GM23338 (cell line): ENCODE measurements around the gene ARSD. TPM values are rescaled to one million over a fixed set of nuclear protein-coding genes. Genes with fewer than 3 reads are reported as not detected.
A peak's percentile ranks its signal among the peaks of the same experiment; 100 is the strongest.

Source experiments
- ATAC-seq: fragments of 200-7000 bp; cut with Tn5 transposase; 3 replicates; pipeline ENCODE4 v1.9.1; 2020
- DNase-seq: peaks from one replicate; pipeline ENCODE4 v3.0.0-alpha.2; 2015; ENCODE audit warnings: low spot score
- H2AFZ ChIP-seq: fragments of 200-600 bp; sonication (generic); 2 replicates; pipeline ENCODE4 v1.8.0; 2016; ENCODE audit warnings: antibody characterized with exemption, mild to moderate bottlenecking, moderate library complexity
- H3F3A ChIP-seq: fragments of 200-600 bp; sonication (generic); replicated peaks from 2 replicates; pipeline ENCODE4 v1.8.0; 2017; ENCODE audit warnings: antibody characterized with exemption, mixed run types, low read depth
- H3K27ac ChIP-seq: fragments of 200-600 bp; sonication (generic); 2 replicates; pipeline ENCODE4 v1.6.1; 2016; ENCODE audit warnings: low read depth
- H3K27me3 ChIP-seq: fragments of 200-600 bp; sonication (generic); 2 replicates; pipeline ENCODE4 v1.8.0; 2016; ENCODE audit warnings: mild to moderate bottlenecking, mixed run types, moderate library complexity; ENCODE audit not compliant: insufficient read depth
- H3K36me3 ChIP-seq: fragments of 200-600 bp; sonication (generic); 2 replicates; pipeline ENCODE4 v1.8.0; 2016; ENCODE audit warnings: mild to moderate bottlenecking; ENCODE audit not compliant: insufficient read depth
- H3K4me1 ChIP-seq: fragments of 200-600 bp; sonication (generic); 2 replicates; pipeline ENCODE4 v1.8.0; 2016; ENCODE audit warnings: mild to moderate bottlenecking, moderate library complexity; ENCODE audit not compliant: insufficient read depth
- H3K4me2 ChIP-seq: fragments of 200-600 bp; sonication (generic); 2 replicates; pipeline ENCODE4 v1.7.1; 2017; ENCODE audit warnings: mixed run types
- H3K4me3 ChIP-seq: fragments of 200-600 bp; sonication (generic); 2 replicates; pipeline ENCODE4 v1.6.1; 2016; ENCODE audit warnings: mixed run types
- H3K79me2 ChIP-seq: fragments of 200-600 bp; sonication (generic); replicated peaks from 2 replicates; pipeline ENCODE4 v1.8.0; 2017; ENCODE audit warnings: mild to moderate bottlenecking; ENCODE audit not compliant: insufficient read depth
- H3K9me2 ChIP-seq: fragments of 200-600 bp; sonication (generic); 2 replicates; pipeline ENCODE4 v1.8.0; 2017; ENCODE audit not compliant: insufficient read depth
- H4K20me1 ChIP-seq: fragments of 200-600 bp; sonication (generic); replicated peaks from 2 replicates; pipeline ENCODE4 v1.8.0; 2017; ENCODE audit warnings: mild to moderate bottlenecking; ENCODE audit not compliant: insufficient read depth
- H3K27ac Mint-ChIP-seq: 2 replicates; pipeline ENCODE4 v1.8.0; 2020; ENCODE audit warnings: inconsistent platforms, mild to moderate bottlenecking, moderate library complexity, mixed read lengths
- H3K27me3 Mint-ChIP-seq: 3 replicates; pipeline ENCODE4 v1.8.0; 2022; ENCODE audit warnings: low read depth, mild to moderate bottlenecking, moderate library complexity, mixed read lengths, inconsistent platforms; ENCODE audit not compliant: insufficient read depth, poor library complexity
- H3K36me3 Mint-ChIP-seq: 3 replicates; pipeline ENCODE4 v1.8.0; 2021; ENCODE audit warnings: low read depth, mild to moderate bottlenecking, inconsistent platforms, moderate library complexity, mixed read lengths
- H3K4me1 Mint-ChIP-seq: 3 replicates; pipeline ENCODE4 v1.8.0; 2020; ENCODE audit warnings: mild to moderate bottlenecking, inconsistent platforms, mixed read lengths
- H3K4me3 Mint-ChIP-seq: 3 replicates; pipeline ENCODE4 v1.8.0; 2021; ENCODE audit warnings: moderate library complexity, mild to moderate bottlenecking, inconsistent platforms, mixed read lengths
- H3K9me3 Mint-ChIP-seq: 3 replicates; pipeline ENCODE4 v1.8.0; 2020; ENCODE audit warnings: moderate library complexity, mild to moderate bottlenecking, inconsistent platforms, mixed read lengths
- JUNB ChIP-seq: IDR thresholded peaks from one replicate; pipeline ENCODE4 v1.6.1; 2016; ENCODE audit warnings: antibody characterized with exemption; ENCODE audit not compliant: unreplicated experiment
- POLR2AphosphoS5 ChIP-seq: IDR thresholded peaks from 2 replicates; pipeline ENCODE4 v1.6.1; 2016; ENCODE audit warnings: antibody characterized with exemption, low read depth
- REST ChIP-seq: IDR thresholded peaks from one replicate; pipeline ENCODE4 v1.6.1; 2018; ENCODE audit warnings: antibody characterized with exemption; ENCODE audit not compliant: unreplicated experiment
- ZNF462 ChIP-seq: fragments of 250-450 bp; sonication (Bioruptor Pico); IDR thresholded peaks from 2 replicates; pipeline ENCODE4 v1.5.0; 2020; ENCODE audit warnings: mild to moderate bottlenecking, moderate library complexity
- polyA plus RNA-seq: library from polyadenylated mRNA; unstranded; fragments of >200 nt; fragmentation: Nextera tagmentation; extraction: Ambion mirVana; gene quantifications from 2 replicates; pipeline ENCODE4 v1.2.1, GENCODE V29; 2016
- total RNA-seq: library from RNA; depleted of rRNA; stranded (reverse); fragments of >200 nt; shearing (Covaris generic); gene quantifications from 2 replicates; pipeline ENCODE4 v1.2.3, GENCODE V29; 2014

ARSD gene
- total and polyA plus RNA-seq, 2 experiments from 2014 or later = 1.3 to 1.7 TPM

- H3K27ac ChIP-seq = peak overlapping the region; percentile 99
- no peaks in the 10 kb centered on the region for H4K20me1 ChIP-seq
- peaks cover 8% of the 10 kb centered on the region for H3K4me1 ChIP-seq
- H3K79me2 ChIP-seq = no peaks in the 10 kb centered on the region
- H3K9me2 ChIP-seq = no peaks in the 10 kb centered on the region
- Mint-ChIP-seq H3K9me3 (peaks cover 6% of the 10 kb centered on the region; the same call in 2 of the 3 replicates), H3K4me3 (peak overlapping the region; percentile 76), H3K27ac (peak overlapping the region; percentile 98), H3K36me3 (peaks cover 11% of the 10 kb centered on the region), H3K27me3 (peaks cover 14% of the 10 kb centered on the region), H3K4me1 (peaks cover 18% of the 10 kb centered on the region)
- ATAC-seq (peak; percentile 57), DNase-seq (peak; percentile 82)
- H2AFZ ChIP-seq = no peak overlapping the region
- peak overlapping the region; percentile 74 for H3K4me2 ChIP-seq
- H3K27me3 ChIP-seq = no peaks in the 10 kb centered on the region
- H3K4me3 ChIP-seq = peak overlapping the region; percentile 67
- TF ChIP-seq POLR2AphosphoS5 = 0 out of 2 replicates have a peak, but pooled peaks have one; percentile 17
- no peak for TF ChIP-seq ZNF462 (CRISPR knock-in tag)
- no peak for TF ChIP-seq JUNB
- no peak for TF ChIP-seq REST
- H3K36me3 ChIP-seq = no peaks in the 10 kb centered on the region
- H3F3A ChIP-seq = no peaks in the 10 kb centered on the region
Observed at GRCh38 chrX:2928191-2928582, 952 bp downstream of the ARSD start.
